ENCODE measurements around the gene SP140. TPM values are rescaled to one million over a fixed set of nuclear protein-coding genes. Genes with fewer than 3 reads are reported as not detected.

SP140 gene
- polyA plus RNA-seq, 3 donors: 2.5 to 7.3 (median 5.9) TPM

DNA sequence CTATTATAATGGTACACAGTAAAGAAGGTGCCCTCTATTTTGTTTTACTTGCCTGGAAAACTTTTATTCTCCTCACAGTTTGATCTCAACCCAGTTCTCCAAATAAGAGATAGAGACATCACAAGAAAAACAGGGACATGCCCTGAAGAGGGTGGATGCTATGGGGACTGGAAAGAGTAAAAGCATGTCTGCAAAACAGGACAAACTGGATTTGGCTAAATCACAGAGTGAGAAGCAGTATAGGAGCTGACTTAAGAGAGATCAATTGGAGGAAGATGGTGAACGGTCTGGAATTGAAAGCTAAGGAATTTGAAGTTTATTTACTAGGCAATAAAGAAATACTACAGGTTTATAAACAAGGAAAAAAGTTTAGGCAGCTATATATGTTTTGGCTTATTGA, 134.5 kb downstream of the SP140 start:
- H3K27me3 Mint-ChIP-seq (ENCODE audit: low read depth in 3 of 3): no peaks in the 10 kb centered on the region

DNA sequence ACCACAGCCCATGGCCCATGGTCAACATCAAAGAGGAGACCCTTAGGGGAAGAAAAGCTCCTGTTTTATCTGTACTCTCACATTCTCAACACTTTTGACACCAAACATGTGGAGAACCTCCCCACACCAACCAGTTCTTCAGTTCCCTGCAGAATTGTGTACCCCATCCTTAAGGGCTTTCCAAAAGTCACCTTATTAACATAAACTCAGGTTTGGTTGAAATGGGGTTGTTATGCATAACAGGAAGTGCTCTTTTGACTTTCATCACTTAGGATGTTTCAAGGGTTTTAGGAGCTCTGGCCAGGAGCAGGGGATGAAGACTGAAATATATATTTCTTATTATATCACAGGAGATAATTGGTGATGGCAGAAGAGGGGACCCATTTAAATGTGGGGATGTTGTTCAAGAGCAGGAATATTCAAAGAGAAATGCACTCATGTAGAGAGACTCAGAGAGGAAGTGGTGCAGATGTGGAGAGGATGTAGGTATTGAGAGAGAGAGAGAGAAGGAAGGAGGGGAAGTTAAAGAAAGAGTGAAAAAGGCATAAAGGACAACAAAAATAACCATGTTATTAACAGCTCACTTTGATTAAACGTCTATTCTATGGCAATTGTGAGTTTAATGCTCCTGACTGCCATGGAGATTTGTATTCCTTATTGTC, 136.6 kb downstream of the SP140 start:
- H3K79me2 ChIP-seq (ENCODE audit: insufficient read depth, low read length): no peaks in the 10 kb centered on the region
- H3K4me2 ChIP-seq (replicated peaks; ENCODE audit: extremely low read depth, low read length, poor library complexity, severe bottlenecking): no peak overlapping the region
- DNase-seq: no peak
- peaks cover 0 to 8% (median 2%) of the 10 kb centered on the region in 7 donors for H3K9me3 Mint-ChIP-seq
- H3K27ac Mint-ChIP-seq: peak overlapping the region in 2 of 7 donors; percentile 6
- peaks cover 0 to 2% (median 0%) of the 10 kb centered on the region in 3 donors for H3K27me3 Mint-ChIP-seq (ENCODE audit: low read depth in 3 of 3)
- H4K20me1 ChIP-seq (ENCODE audit: insufficient read depth, low read length): no peaks in the 10 kb centered on the region
- no peaks in the 10 kb centered on the region for H3K4me1 ChIP-seq (ENCODE audit: control insufficient read depth in 1 of 2, insufficient read depth in 2 of 2, low read length in 2 of 2)
- no peak overlapping the region for H3K4me3 Mint-ChIP-seq
- H3K9ac ChIP-seq (ENCODE audit: insufficient read depth, low read length, poor library complexity, severe bottlenecking): no peak overlapping the region
- peaks cover 13% of the 10 kb centered on the region for H3K4me1 Mint-ChIP-seq
- H3K9me3 ChIP-seq (replicated peaks in 1 of 2; ENCODE audit: control insufficient read depth in 1 of 2, insufficient read depth in 1 of 2, low read length in 2 of 2): peaks cover 0 to 6% of the 10 kb centered on the region in 2 donors
- H3K4me3 ChIP-seq (replicated peaks in 1 of 3; ENCODE audit: low read depth in 2 of 3, low read length in 3 of 3): no peak overlapping the region
- WGBS (ENCODE audit: insufficient coverage): no CpG with 5 or more reads among the region's 1 CpG
- H3K36me3 Mint-ChIP-seq: peaks cover 76 to 78% of the 10 kb centered on the region in 2 donors
- peak overlapping the region in 1 of 2 donors; percentile 12 for H3K27ac ChIP-seq (ENCODE audit: low read depth in 1 of 2, low read length in 2 of 2)
- H3K36me3 ChIP-seq (replicated peaks in 1 of 2; ENCODE audit: control insufficient read depth in 1 of 2, insufficient read depth in 2 of 2, low read length in 2 of 2): peaks cover 34 to 81% of the 10 kb centered on the region in 2 donors
- H3K27me3 ChIP-seq (ENCODE audit: control insufficient read depth in 2 of 2, insufficient read depth in 2 of 2, low read length in 2 of 2): no peaks in the 10 kb centered on the region
- intact Hi-C loops (cut with micrococcal nuclease): no loop called here
- H2AFZ ChIP-seq (ENCODE audit: insufficient read depth, low read depth, low read length, poor library complexity, severe bottlenecking): no peak overlapping the region
- TF ChIP-seq, protein P1, sequence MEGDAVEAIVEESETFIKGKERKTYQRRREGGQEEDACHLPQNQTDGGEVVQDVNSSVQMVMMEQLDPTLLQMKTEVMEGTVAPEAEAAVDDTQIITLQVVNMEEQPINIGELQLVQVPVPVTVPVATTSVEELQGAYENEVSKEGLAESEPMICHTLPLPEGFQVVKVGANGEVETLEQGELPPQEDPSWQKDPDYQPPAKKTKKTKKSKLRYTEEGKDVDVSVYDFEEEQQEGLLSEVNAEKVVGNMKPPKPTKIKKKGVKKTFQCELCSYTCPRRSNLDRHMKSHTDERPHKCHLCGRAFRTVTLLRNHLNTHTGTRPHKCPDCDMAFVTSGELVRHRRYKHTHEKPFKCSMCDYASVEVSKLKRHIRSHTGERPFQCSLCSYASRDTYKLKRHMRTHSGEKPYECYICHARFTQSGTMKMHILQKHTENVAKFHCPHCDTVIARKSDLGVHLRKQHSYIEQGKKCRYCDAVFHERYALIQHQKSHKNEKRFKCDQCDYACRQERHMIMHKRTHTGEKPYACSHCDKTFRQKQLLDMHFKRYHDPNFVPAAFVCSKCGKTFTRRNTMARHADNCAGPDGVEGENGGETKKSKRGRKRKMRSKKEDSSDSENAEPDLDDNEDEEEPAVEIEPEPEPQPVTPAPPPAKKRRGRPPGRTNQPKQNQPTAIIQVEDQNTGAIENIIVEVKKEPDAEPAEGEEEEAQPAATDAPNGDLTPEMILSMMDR (IDR thresholded peaks at IDR 0.05): no peak

More for the DNA sequence above, 134.5 kb downstream of the SP140 start:
- peaks cover 34 to 78% of the 10 kb centered on the region in 2 donors for H3K36me3 ChIP-seq (replicated peaks in 1 of 2; ENCODE audit: control insufficient read depth in 1 of 2, insufficient read depth in 2 of 2, low read length in 2 of 2)
- intact Hi-C loops (cut with micrococcal nuclease): no loop called here
- H3K4me1 ChIP-seq (ENCODE audit: control insufficient read depth in 1 of 2, insufficient read depth in 2 of 2, low read length in 2 of 2): no peaks in the 10 kb centered on the region
- H3K79me2 ChIP-seq (ENCODE audit: insufficient read depth, low read length): no peaks in the 10 kb centered on the region
- H3K9me3 Mint-ChIP-seq: peaks cover 0 to 8% (median 2%) of the 10 kb centered on the region in 7 donors
- peaks cover 66 to 69% of the 10 kb centered on the region in 2 donors for H3K36me3 Mint-ChIP-seq
- no CpG with 5 or more reads among the region's 1 CpG for WGBS (ENCODE audit: insufficient coverage)
- H2AFZ ChIP-seq (ENCODE audit: insufficient read depth, low read depth, low read length, poor library complexity, severe bottlenecking): no peak overlapping the region
- peak overlapping the region in 1 of 7 donors; percentile 58 for H3K27ac Mint-ChIP-seq
- no peaks in the 10 kb centered on the region for H3K27me3 ChIP-seq (ENCODE audit: control insufficient read depth in 2 of 2, insufficient read depth in 2 of 2, low read length in 2 of 2)
- no peak overlapping the region for H3K4me3 ChIP-seq (replicated peaks in 1 of 3; ENCODE audit: low read depth in 2 of 3, low read length in 3 of 3)
- H3K27ac ChIP-seq (ENCODE audit: low read depth in 1 of 2, low read length in 2 of 2): no peak overlapping the region
- no peak overlapping the region for H3K9ac ChIP-seq (ENCODE audit: insufficient read depth, low read length, poor library complexity, severe bottlenecking)
- H3K4me2 ChIP-seq (replicated peaks; ENCODE audit: extremely low read depth, low read length, poor library complexity, severe bottlenecking): no peak overlapping the region
- peaks cover 0 to 6% of the 10 kb centered on the region in 2 donors for H3K9me3 ChIP-seq (replicated peaks in 1 of 2; ENCODE audit: control insufficient read depth in 1 of 2, insufficient read depth in 1 of 2, low read length in 2 of 2)
- no peak overlapping the region for H3K4me3 Mint-ChIP-seq
- DNase-seq: no peak
- H4K20me1 ChIP-seq (ENCODE audit: insufficient read depth, low read length): no peaks in the 10 kb centered on the region
- H3K4me1 Mint-ChIP-seq: peaks cover 17% of the 10 kb centered on the region
- TF ChIP-seq, protein P1 (IDR thresholded peaks at IDR 0.05): no peak

Other genes with a start within 250 kb of the SP140 start
- gene SLC16A14, start 156.8 kb upstream of the SP140 start, polyA plus RNA-seq: not detected
- 10 to 100 TPM; 39.1 to 66.1 (median 65.5) TPM for gene SP110, start 5.8 kb upstream of the SP140 start, polyA plus RNA-seq
- 10 to 100 TPM in 1 of 3 donors, 1 to 10 TPM in 2; 6.5 to 23.7 (median 8.5) TPM for gene SP140L, start 101.5 kb downstream of the SP140 start, polyA plus RNA-seq
- 100 to 1,000 TPM in 1 of 3 donors, 10 to 100 TPM in 2; 68.1 to 101 (median 97.4) TPM for gene SP100, start 190.5 kb downstream of the SP140 start, polyA plus RNA-seq